ENCODE measurements around the gene RTN1. TPM values are rescaled to one million over a fixed set of nuclear protein-coding genes. Genes with fewer than 3 reads are reported as not detected.

RTN1 gene
- total and polyA plus RNA-seq, 9 of the 15 experiments (the other 6 are each of a cell fraction or from before 2014, with no cell fraction given): 0.03 to 0.09 TPM; not detected in 7

DNA sequence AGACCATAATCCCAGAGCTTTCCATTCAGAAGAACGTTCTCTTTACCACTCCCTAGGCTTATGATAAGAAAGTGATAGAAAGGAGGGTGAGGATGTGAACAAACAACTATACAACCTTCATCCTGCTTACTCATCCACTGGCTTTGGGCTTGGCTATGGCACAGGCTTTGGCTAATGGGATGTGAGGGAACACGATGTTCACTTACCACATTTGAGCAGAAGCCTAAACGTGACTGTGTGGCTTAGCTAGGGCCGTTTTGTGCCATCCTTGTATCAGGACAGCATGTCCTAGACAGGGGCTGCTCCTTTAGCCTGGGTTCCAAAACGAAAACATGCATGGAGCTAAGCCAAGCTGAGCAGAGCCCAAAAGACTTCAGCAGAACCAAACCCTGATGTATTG, 175.4 kb downstream of the RTN1 start (continued):
- TF ChIP-seq, protein P1, sequence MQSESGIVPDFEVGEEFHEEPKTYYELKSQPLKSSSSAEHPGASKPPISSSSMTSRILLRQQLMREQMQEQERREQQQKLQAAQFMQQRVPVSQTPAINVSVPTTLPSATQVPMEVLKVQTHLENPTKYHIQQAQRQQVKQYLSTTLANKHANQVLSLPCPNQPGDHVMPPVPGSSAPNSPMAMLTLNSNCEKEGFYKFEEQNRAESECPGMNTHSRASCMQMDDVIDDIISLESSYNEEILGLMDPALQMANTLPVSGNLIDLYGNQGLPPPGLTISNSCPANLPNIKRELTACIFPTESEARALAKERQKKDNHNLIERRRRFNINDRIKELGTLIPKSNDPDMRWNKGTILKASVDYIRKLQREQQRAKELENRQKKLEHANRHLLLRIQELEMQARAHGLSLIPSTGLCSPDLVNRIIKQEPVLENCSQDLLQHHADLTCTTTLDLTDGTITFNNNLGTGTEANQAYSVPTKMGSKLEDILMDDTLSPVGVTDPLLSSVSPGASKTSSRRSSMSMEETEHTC (IDR thresholded peaks at IDR 0.05): no peak
- TF ChIP-seq, protein P2, sequence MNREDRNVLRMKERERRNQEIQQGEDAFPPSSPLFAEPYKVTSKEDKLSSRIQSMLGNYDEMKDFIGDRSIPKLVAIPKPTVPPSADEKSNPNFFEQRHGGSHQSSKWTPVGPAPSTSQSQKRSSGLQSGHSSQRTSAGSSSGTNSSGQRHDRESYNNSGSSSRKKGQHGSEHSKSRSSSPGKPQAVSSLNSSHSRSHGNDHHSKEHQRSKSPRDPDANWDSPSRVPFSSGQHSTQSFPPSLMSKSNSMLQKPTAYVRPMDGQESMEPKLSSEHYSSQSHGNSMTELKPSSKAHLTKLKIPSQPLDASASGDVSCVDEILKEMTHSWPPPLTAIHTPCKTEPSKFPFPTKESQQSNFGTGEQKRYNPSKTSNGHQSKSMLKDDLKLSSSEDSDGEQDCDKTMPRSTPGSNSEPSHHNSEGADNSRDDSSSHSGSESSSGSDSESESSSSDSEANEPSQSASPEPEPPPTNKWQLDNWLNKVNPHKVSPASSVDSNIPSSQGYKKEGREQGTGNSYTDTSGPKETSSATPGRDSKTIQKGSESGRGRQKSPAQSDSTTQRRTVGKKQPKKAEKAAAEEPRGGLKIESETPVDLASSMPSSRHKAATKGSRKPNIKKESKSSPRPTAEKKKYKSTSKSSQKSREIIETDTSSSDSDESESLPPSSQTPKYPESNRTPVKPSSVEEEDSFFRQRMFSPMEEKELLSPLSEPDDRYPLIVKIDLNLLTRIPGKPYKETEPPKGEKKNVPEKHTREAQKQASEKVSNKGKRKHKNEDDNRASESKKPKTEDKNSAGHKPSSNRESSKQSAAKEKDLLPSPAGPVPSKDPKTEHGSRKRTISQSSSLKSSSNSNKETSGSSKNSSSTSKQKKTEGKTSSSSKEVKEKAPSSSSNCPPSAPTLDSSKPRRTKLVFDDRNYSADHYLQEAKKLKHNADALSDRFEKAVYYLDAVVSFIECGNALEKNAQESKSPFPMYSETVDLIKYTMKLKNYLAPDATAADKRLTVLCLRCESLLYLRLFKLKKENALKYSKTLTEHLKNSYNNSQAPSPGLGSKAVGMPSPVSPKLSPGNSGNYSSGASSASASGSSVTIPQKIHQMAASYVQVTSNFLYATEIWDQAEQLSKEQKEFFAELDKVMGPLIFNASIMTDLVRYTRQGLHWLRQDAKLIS (CRISPR knock-in tag; IDR thresholded peaks at IDR 0.05): no peak
- TF ChIP-seq ZC3H11A (IDR thresholded peaks at IDR 0.05; ENCODE audit: low read depth, low read length): no peak

DNA sequence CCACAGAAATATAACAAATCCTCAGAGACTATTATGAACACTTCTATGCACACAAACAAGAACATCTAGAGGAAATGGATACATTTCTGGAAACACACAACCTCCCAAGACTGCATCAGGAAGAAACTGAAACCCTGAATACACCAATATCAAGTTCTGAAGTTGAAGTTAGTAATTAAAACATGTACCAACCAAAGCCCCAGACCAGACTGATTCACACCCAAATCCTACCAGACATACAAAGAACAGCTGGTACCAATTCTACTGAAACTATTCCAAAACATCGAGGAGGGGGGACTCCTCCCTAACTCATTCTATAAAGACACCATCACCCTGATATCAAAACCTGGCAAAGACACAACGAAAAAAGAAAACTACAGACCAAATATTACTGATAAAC, 179.3 kb downstream of the RTN1 start:
- in situ Hi-C loops (cut with MboI): no loop called here
- H3K27ac ChIP-seq (ENCODE audit: extremely low read depth, low read depth, low read length): no peak overlapping the region
- no peak overlapping the region for H3K4me3 ChIP-seq
- no peaks in the 10 kb centered on the region for H4K20me1 ChIP-seq (replicated peaks; ENCODE audit: control insufficient read depth, insufficient read depth, low read length)
- POLR2A ChIA-PET: no interaction called here
- TF ChIP-seq KLF6 (CRISPR knock-in tag; IDR thresholded peaks at IDR 0.05; ENCODE audit: borderline replicate concordance) (no peak), ZNF785 (CRISPR knock-in tag; IDR thresholded peaks at IDR 0.05) (no peak), ZNF444 (CRISPR knock-in tag; IDR thresholded peaks at IDR 0.05) (no peak), POLR2AphosphoS2 (IDR thresholded peaks at IDR 0.05; ENCODE audit: low read length) (no peak), SNIP1 (IDR thresholded peaks at IDR 0.05; ENCODE audit: low read depth) (no peak), RBM39 (optimal IDR thresholded peaks at IDR 0.05; ENCODE audit: low read depth, low read length) (no peak)
- TF ChIP-seq, protein P3, sequence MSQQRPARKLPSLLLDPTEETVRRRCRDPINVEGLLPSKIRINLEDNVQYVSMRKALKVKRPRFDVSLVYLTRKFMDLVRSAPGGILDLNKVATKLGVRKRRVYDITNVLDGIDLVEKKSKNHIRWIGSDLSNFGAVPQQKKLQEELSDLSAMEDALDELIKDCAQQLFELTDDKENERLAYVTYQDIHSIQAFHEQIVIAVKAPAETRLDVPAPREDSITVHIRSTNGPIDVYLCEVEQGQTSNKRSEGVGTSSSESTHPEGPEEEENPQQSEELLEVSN (IDR thresholded peaks at IDR 0.05; ENCODE audit: borderline replicate concordance in 1 of 2, extremely low read depth in 1 of 2, insufficient read depth in 1 of 2, insufficient read length in 1 of 2, low read depth in 1 of 2, low read length in 1 of 2, poor library complexity in 1 of 2, severe bottlenecking in 1 of 2): no peak
- H3K79me2 ChIP-seq (ENCODE audit: control insufficient read depth, insufficient read depth, low read length): no peaks in the 10 kb centered on the region
- no peaks in the 10 kb centered on the region for H3K9me1 ChIP-seq (ENCODE audit: control insufficient read depth, insufficient read depth, low read length)
- no peaks in the 10 kb centered on the region for H3K4me1 ChIP-seq (replicated peaks in 1 of 2; ENCODE audit: control insufficient read depth in 2 of 2, insufficient read depth in 2 of 2, low read length in 2 of 2)
- no peak for ATAC-seq
- H3K4me2 ChIP-seq (ENCODE audit: insufficient read depth, low read length): no peak overlapping the region
- intact Hi-C loops (cut with micrococcal nuclease): no loop called here
- CTCF ChIA-PET (ENCODE audit: low intra/inter-chr PET ratio): no interaction called here
- H3K36me3 ChIP-seq (ENCODE audit: control insufficient read depth, insufficient read depth, low read length): no peaks in the 10 kb centered on the region
- WGBS (ENCODE audit: insufficient coverage, low coverage, missing lambda C conversion rate): 0% methylated on average over 2 of the region's 2 CpGs
- no peak for FAIRE-seq
- no TSS peak for BruUV-seq (replicated peaks)
- H3K9ac ChIP-seq (ENCODE audit: insufficient read depth in 1 of 2, low read depth in 2 of 2, low read length in 2 of 2): no peak overlapping the region
- H3K9me3 ChIP-seq (replicated peaks; ENCODE audit: control insufficient read depth, insufficient read depth, low read depth, low read length): no peaks in the 10 kb centered on the region
- no peak overlapping the region for H2AFZ ChIP-seq (ENCODE audit: low read depth, low read length)
- no peaks in the 10 kb centered on the region for H3K27me3 ChIP-seq (ENCODE audit: control insufficient read depth in 2 of 2, insufficient read depth in 2 of 2, low read length in 2 of 2)
- no peak for DNase-seq (ENCODE audit: extremely low read depth in 1 of 4, low spot score in 3 of 4)

Measured in K562 (cell line).